Calu3 (cell line): ENCODE measurements around the gene EBNA1BP2. TPM values are rescaled to one million over a fixed set of nuclear protein-coding genes. Genes with fewer than 3 reads are reported as not detected.
"Not testable (repeated sequence)": the region's sequence is repeated elsewhere in the genome, so short reads cannot be mapped to it uniquely, and the experiment has no call there.

Experiments used
- BruUV-seq: library from RNA; stranded (reverse); fragments of 400-500 nt; replicated peaks from 2 replicates; lab custom pipeline; 2021; lab: Mats Ljungman, UMichigan
- CTCF ChIA-PET: fragments of 300-600 bp; sonication (Branson Sonifier 250); formaldehyde crosslinking; loops from one replicate; lab custom pipeline; 2022; ENCODE audit warnings: antibody characterized with exemption; lab: Charles Lee
- DNase-seq: peaks from one replicate; pipeline ENCODE4 v3.0.0; 2022
- H3K27ac Mint-ChIP-seq: one replicate; pipeline ENCODE4 v1.8.0; 2022; ENCODE audit warnings: mixed read lengths; ENCODE audit not compliant: unreplicated experiment
- H3K27me3 Mint-ChIP-seq: one replicate; pipeline ENCODE4 v1.8.0; 2022; ENCODE audit warnings: mixed read lengths; ENCODE audit not compliant: unreplicated experiment
- H3K36me3 Mint-ChIP-seq: one replicate; pipeline ENCODE4 v1.8.0; 2022; ENCODE audit warnings: mild to moderate bottlenecking, moderate library complexity, mixed read lengths; ENCODE audit not compliant: insufficient read depth, unreplicated experiment
- H3K4me1 Mint-ChIP-seq: one replicate; pipeline ENCODE4 v1.8.0; 2022; ENCODE audit warnings: mild to moderate bottlenecking, low read depth, mixed read lengths; ENCODE audit not compliant: unreplicated experiment
- H3K4me3 Mint-ChIP-seq: one replicate; pipeline ENCODE4 v1.8.0; 2022; ENCODE audit warnings: mild to moderate bottlenecking, low read depth, moderate library complexity, mixed read lengths; ENCODE audit not compliant: unreplicated experiment
- H3K9me3 Mint-ChIP-seq: one replicate; pipeline ENCODE4 v1.8.0; 2022; ENCODE audit warnings: low read depth, mixed read lengths; ENCODE audit not compliant: unreplicated experiment
- CTCF ChIP-seq: fragments of 200-600 bp; IDR thresholded peaks from one replicate; pipeline ENCODE4 v1.8.0; 2022; ENCODE audit warnings: antibody characterized with exemption; ENCODE audit not compliant: unreplicated experiment
- intact Hi-C: fragments of 100-400 bp; cut with micrococcal nuclease; formaldehyde crosslinking; loops from one replicate; pipeline ENCODE4 v1.10.0; 2022; ENCODE audit not compliant: unreplicated experiment
- total RNA-seq: library from RNA; stranded (reverse); gene quantifications from 2 replicates; pipeline ENCODE4 v1.2.3, GENCODE V29; 2022

EBNA1BP2 gene
- total RNA-seq, 1 experiment from 2014 or later = 132 TPM

- CTCF ChIA-PET = no interaction called here
- Mint-ChIP-seq H3K27ac (no peak overlapping the region), H3K4me3 (no peak overlapping the region), H3K36me3 (no peaks in the 10 kb centered on the region), H3K9me3 (peaks cover 3% of the 10 kb centered on the region), H3K4me1 (no peaks in the 10 kb centered on the region), H3K27me3 (peaks cover 12% of the 10 kb centered on the region)
- no TSS peak for BruUV-seq
- intact Hi-C loops = no loop called here
- DNase-seq = no peak
- TF ChIP-seq CTCF = no peak
These were observed 42.7 kb downstream of the EBNA1BP2 start for GRCh38 chr1:43129426-43129825.

- H3K27me3 Mint-ChIP-seq = peaks cover 12% of the 10 kb centered on the region
- CTCF ChIA-PET = no interaction called here
- TF ChIP-seq CTCF = no peak
- intact Hi-C loops = no loop called here
- DNase-seq = no peak
- no TSS peak for BruUV-seq
- peaks cover 2% of the 10 kb centered on the region for H3K9me3 Mint-ChIP-seq
- no peak overlapping the region for H3K4me3 Mint-ChIP-seq
- H3K27ac Mint-ChIP-seq = no peak overlapping the region
- no peaks in the 10 kb centered on the region for H3K36me3 Mint-ChIP-seq
- H3K4me1 Mint-ChIP-seq = no peaks in the 10 kb centered on the region
These were observed 43.3 kb downstream of the EBNA1BP2 start for GRCh38 chr1:43128816-43129215.

GRCh38 chr1:43123031-43123430, 49.1 kb downstream of the EBNA1BP2 start:
- no peak for DNase-seq
- Mint-ChIP-seq H3K9me3 (no peaks in the 10 kb centered on the region), H3K4me3 (no peak overlapping the region), H3K36me3 (no peaks in the 10 kb centered on the region), H3K27me3 (peaks cover 22% of the 10 kb centered on the region), H3K27ac (no peak overlapping the region), H3K4me1 (no peaks in the 10 kb centered on the region)
- intact Hi-C loops = no loop called here
- no TSS peak for BruUV-seq
- CTCF ChIA-PET = no interaction called here
- no peak for TF ChIP-seq CTCF

- H3K27ac Mint-ChIP-seq = no peak overlapping the region
- H3K27me3 Mint-ChIP-seq = peaks cover 26% of the 10 kb centered on the region
- no peak for TF ChIP-seq CTCF
- H3K9me3 Mint-ChIP-seq = no peaks in the 10 kb centered on the region
- intact Hi-C loops = no loop called here
- CTCF ChIA-PET = no interaction called here
- no peaks in the 10 kb centered on the region for H3K36me3 Mint-ChIP-seq
- BruUV-seq = no TSS peak
- no peak for DNase-seq
- no peaks in the 10 kb centered on the region for H3K4me1 Mint-ChIP-seq
- H3K4me3 Mint-ChIP-seq = no peak overlapping the region
These were observed 50.7 kb downstream of the EBNA1BP2 start for GRCh38 chr1:43121256-43121900.

GRCh38 chr1:43119928-43120586, 52.0 kb downstream of the EBNA1BP2 start:
- CTCF ChIA-PET, H3K27ac Mint-ChIP-seq: not testable (repeated sequence)

More at GRCh38 chr1:43119928-43120586, 52.0 kb downstream of the EBNA1BP2 start:
- DNase-seq, BruUV-seq, H3K4me3 Mint-ChIP-seq, H3K9me3 Mint-ChIP-seq, intact Hi-C loops, H3K4me1 Mint-ChIP-seq, H3K36me3 Mint-ChIP-seq: not testable (repeated sequence)
- H3K27me3 Mint-ChIP-seq = peaks cover 26% of the 10 kb centered on the region
